IPS-20b (cell line): ENCODE results near the gene RPL22.

ENCODE experiments used
- H3K27ac ChIP-seq: one replicate; pipeline ENCODE4 v1.5.1; 2013; ENCODE audit warnings: low read length
- H3K27me3 ChIP-seq: 2 replicates; pipeline ENCODE4 v1.6.1; 2013; ENCODE audit warnings: mild to moderate bottlenecking, low read length, inconsistent platforms; ENCODE audit not compliant: insufficient read depth
- H3K36me3 ChIP-seq: 2 replicates; pipeline ENCODE4 v1.6.1; 2013; ENCODE audit warnings: low read depth, mild to moderate bottlenecking, inconsistent platforms, low read length, moderate library complexity; ENCODE audit not compliant: insufficient read depth
- H3K4me1 ChIP-seq: 2 replicates; pipeline ENCODE4 v1.6.1; 2013; ENCODE audit warnings: mild to moderate bottlenecking, control low read depth, inconsistent platforms, low read length, moderate library complexity; ENCODE audit not compliant: insufficient read depth
- H3K4me3 ChIP-seq: 2 replicates; pipeline ENCODE4 v1.5.1; 2013; ENCODE audit warnings: mild to moderate bottlenecking, low read length, inconsistent platforms
- H3K9ac ChIP-seq: 2 replicates; pipeline ENCODE4 v1.6.1; 2013; ENCODE audit warnings: low read depth, mild to moderate bottlenecking, inconsistent platforms, low read length, moderate library complexity
- H3K9me3 ChIP-seq: 2 replicates; pipeline ENCODE4 v1.6.1; 2013; ENCODE audit warnings: mild to moderate bottlenecking, low read depth, low read length, inconsistent platforms; ENCODE audit not compliant: insufficient read depth

RPL22 gene

DNA sequence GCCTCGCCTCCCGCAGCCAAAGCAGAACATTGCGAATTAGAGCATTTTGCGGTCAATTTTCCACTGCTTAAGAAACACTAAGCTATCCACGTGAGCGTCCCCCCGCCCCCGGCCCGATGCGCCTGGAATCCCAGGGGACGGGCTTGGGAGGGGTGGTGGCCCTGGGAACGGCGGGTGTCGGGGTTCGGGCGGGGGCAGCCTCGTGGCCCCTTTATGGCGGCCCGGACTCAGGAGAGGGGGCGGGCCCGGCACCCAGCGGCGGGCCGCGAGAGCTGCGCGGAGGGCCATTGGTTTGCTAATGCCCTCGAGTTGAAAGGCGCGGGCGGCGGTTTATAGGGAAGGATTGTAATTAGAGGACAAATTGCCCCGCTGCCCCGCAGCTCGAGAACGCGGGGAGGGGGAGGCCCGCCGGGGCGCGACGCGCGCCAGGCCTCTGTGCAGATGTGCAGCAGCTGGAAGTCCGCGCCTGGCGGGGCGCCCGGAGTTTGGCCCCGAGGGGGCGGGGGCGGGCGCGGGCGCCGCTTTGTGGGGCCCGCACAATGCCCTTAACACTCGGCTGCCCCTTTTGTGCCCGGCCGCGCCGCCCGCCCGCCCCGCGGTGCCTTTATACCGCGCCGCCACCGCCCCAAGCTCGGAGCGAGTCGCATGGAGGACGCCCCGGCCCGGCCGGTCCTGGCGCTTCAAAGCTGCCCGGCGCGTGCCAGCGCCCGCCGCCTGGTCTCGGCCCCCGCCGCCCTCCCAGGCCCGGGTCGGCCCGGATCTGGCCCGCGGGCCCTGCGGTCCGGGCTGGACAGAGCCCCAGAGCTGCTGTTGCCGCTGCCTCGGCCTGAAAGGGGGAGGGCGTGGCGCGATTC, 42.7 kb upstream of the RPL22 start:
- Histone ChIP-seq H3K27ac (no peak overlapping the region), H3K4me1 (peaks cover 44% of the 10 kb centered on the region)

DNA sequence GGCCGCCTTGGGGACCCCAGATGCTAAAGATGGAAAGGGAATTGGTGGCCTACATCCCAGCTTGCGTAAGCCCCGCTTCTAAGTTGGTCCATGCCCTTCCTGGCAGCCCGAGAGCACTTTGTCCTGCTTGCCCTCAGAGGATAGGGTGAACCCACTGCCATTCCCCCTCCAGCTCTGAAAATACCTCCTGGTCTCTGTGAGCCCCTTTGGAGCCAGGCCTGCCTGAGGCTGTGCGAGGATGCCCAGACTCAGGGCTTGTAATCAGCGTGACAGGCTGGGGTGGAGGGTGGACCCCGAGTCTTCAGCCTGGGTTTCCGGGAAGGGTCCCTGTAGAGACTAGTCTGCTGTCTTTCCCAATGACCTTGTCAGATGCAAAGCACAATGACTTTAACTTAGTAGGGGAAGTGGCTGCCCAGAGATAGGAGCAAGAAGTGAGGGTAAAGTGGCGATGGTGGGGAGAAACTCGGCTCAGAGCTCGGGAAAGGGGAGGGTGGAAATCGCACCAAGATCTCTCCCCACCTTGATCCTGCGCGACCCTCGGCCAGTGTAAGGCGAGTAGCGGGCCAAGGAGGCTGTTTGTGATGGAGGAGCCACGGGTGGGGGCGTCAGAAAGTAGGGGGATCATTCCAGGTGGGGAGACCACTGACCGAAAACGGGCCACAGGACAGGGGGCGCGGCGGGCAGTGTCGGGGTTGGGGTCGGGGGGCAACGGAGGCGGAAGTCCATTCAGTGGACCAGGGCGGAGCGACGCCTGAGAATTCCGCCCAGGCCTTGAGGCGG, 41.9 kb upstream of the RPL22 start:
- Histone ChIP-seq H3K27ac (peak overlapping the region; percentile 52), H3K4me3 (peak overlapping the region; percentile 43), H3K4me1 (peaks cover 41% of the 10 kb centered on the region), H3K9me3 (no peaks in the 10 kb centered on the region), H3K9ac (peak overlapping the region; percentile 88; the same call in 1 of the 2 replicates), H3K27me3 (peaks cover 40% of the 10 kb centered on the region), H3K36me3 (no peaks in the 10 kb centered on the region)

More for the DNA sequence above, 42.7 kb upstream of the RPL22 start:
- H3K36me3 ChIP-seq: no peaks in the 10 kb centered on the region
- H3K9me3 ChIP-seq: no peaks in the 10 kb centered on the region
- H3K9ac ChIP-seq: peak overlapping the region; percentile 88; the same call in 1 of the 2 replicates
- H3K4me3 ChIP-seq: peak overlapping the region; percentile 43; the same call in 1 of the 2 replicates
- peaks cover 47% of the 10 kb centered on the region for H3K27me3 ChIP-seq

DNA sequence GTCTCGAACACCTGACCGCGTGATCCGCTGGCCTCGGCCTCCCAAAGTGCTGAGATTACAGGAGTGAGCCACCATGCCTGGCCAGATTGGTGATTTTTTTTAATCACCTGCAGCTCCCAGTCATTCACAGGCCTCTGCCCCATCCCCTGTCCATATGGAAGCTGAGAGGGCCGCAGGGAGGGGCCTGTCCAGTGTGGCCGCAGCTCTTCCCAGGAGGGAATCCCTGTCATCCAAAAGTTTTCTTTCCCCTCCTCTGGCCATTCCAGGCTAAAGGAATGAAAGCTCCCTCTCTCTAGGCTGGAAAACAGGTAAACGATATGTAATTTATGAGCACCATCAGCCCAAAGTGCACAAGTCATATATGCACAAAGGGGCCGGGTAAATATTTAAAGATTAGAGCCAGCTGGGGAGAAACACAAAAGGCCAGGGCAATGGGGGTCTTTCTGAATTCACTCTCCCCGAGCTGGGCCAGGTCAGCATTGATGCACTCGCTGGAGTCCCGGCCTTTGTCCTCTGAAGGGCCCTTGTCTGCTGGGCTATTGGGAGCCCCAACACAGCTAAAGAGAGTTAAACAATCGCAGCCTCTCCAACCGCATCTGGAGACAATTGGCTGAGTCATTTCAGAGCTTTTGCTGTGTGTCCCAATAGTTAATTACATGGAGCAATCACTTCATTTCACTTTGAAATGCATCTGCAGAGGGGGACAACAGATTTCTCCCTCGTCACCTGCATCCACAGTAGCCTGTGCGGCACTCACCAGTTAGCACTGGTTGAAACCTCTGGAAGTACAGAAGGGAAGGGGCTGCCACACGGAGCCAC, 40.8 kb upstream of the RPL22 start:
- Histone ChIP-seq H3K4me1 (peaks cover 41% of the 10 kb centered on the region), H3K9ac (peak overlapping the region; percentile 88), H3K27ac (peak overlapping the region; percentile 99), H3K4me3 (peak overlapping the region; percentile 64; the same call in 1 of the 2 replicates), H3K27me3 (peaks cover 37% of the 10 kb centered on the region), H3K36me3 (no peaks in the 10 kb centered on the region), H3K9me3 (no peaks in the 10 kb centered on the region)

DNA sequence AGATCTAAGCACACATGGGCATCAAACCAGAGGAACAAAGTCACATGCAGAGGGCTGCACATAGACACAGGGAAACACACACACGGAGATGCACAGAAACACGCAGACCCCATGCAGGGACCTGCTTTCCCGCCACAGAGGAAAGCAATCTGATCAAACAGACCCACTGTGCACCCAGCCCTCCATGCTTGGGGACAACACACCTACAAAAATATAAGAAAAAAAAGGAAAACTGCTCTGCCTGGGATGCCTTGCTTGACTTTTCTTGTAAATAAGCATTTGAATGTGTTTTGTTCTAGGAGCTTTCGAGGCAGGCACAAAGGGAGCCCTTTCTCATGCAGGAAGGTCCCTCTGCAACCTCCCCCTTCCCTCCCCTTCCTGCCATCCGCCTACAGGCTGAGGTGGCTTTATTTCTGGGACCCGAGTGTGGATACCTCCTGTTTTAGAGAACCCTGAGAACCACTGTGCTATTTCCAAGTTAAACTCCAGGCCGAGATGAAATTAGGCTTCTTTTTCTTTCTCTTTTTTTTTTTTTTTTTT, 39.9 kb upstream of the RPL22 start:
- Histone ChIP-seq H3K36me3 (peaks cover 2% of the 10 kb centered on the region; the same call in 1 of the 2 replicates), H3K9me3 (no peaks in the 10 kb centered on the region), H3K9ac (peak overlapping the region; percentile 88), H3K4me1 (peaks cover 46% of the 10 kb centered on the region), H3K27me3 (peaks cover 32% of the 10 kb centered on the region), H3K27ac (peak overlapping the region; percentile 99), H3K4me3 (peak overlapping the region; percentile 64)

DNA sequence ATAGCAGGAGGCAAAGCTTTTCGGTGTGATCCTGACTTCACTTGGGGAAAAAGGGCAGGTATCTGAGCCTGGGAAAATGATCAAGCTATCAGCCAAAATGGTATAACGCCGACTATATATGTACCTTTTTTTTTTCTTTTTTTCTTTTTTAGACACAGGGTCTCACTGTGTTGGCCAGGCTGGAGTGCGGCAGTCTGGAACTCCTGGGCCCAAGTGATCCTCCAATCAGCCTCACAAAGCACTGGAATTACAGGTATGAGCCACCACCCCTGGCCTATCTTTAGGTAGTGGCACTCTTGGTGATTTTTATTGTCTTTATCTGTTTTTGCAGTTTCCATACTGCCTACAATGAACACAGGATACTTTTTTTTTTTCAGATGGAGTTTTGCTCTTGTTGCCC, 37.7 kb upstream of the RPL22 start:
- Histone ChIP-seq H3K27ac (no peak overlapping the region), H3K4me3 (no peak overlapping the region), H3K9ac (no peak overlapping the region), H3K9me3 (no peaks in the 10 kb centered on the region), H3K27me3 (peaks cover 15% of the 10 kb centered on the region), H3K36me3 (peaks cover 22% of the 10 kb centered on the region), H3K4me1 (peaks cover 36% of the 10 kb centered on the region)

DNA sequence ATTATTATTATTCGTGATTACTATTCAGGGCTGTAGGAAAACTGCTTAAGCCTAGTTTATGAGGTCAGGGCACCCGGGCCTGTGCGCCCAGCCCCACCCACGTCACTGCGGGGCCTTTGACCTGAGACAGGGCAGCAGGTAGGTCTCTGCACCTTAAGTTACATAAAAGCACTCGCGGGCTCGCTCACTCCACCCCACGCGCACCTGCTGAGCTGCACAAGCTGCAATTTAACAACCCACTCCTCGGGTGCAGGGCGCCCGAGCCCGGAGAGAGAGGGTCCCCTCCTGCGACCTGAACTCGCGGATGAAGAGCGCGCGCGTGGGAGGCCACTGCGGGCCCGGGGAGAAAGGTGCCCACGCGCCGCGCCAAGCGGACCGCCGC, 35.9 kb upstream of the RPL22 start:
- Histone ChIP-seq H3K9me3 (no peaks in the 10 kb centered on the region), H3K27ac (no peak overlapping the region), H3K9ac (peak overlapping the region; percentile 94), H3K27me3 (peaks cover 3% of the 10 kb centered on the region), H3K4me3 (peak overlapping the region; percentile 88), H3K36me3 (peaks cover 40% of the 10 kb centered on the region), H3K4me1 (peaks cover 24% of the 10 kb centered on the region; the same call in 1 of the 2 replicates)

DNA sequence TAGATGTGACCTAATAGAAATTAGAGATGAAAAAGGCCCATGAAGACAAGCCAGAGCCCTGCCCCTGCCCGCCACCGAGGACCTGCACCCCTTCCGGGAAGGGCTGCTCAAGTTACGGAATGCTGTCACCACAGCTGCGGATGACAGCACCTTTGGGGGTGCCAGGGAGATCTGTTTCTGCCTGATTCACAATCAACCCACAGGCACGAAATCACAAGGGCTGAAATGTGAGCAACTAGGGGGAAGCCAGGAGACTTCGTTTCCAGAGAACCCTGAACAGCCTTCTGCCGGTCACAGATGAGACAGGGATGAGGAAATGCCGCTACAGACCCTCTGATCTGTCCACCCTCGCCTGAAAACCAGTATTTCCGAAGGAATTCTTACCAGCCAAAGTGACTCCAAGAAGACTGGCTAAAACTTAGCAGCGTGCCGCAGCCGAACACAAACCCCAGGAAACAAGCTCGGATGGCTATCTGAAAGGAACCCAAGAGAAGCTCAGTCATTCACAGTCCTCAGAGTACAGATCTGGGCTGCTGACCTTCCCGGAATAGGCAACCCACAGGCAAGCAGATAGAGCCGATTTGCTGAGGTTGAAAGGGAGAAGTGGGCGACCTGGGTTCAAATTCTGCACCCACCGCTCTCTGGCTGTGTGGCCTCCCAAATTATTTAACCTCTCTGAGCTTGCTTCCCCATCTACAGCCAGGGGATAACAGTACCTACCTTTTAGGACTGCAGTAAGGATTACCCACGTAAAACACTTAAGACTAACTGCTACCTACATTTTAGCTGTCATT, 35.3 kb upstream of the RPL22 start:
- Histone ChIP-seq H3K4me3 (peak overlapping the region; percentile 88), H3K27ac (no peak overlapping the region), H3K36me3 (peaks cover 46% of the 10 kb centered on the region), H3K4me1 (peaks cover 18% of the 10 kb centered on the region; the same call in 1 of the 2 replicates), H3K27me3 (no peaks in the 10 kb centered on the region), H3K9me3 (no peaks in the 10 kb centered on the region), H3K9ac (peak overlapping the region; percentile 94)

DNA sequence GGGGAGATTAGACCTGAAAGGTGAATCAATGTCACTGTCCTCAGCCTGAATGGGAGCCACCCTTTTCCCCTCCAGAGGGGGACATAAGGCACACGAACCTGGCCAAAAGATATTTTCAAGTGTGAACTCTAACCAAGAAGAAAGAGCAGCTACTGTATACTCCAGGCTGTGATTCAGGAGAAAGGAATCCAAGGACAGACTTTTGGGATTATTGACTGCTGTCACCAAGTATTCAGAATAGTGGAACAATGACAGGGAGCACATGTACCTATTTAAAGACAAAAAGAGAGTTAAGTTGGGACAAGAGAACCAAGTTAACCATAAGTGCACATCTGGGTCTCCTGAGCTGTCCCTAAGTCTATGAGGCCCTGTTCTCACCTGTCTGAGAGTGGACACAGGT, 34.0 kb upstream of the RPL22 start:
- H3K27me3 ChIP-seq: no peaks in the 10 kb centered on the region
- no peak overlapping the region for H3K4me3 ChIP-seq
- H3K9ac ChIP-seq: peak overlapping the region; percentile 32; the same call in 1 of the 2 replicates
- peaks cover 10% of the 10 kb centered on the region; the same call in 1 of the 2 replicates for H3K4me1 ChIP-seq
- H3K27ac ChIP-seq: no peak overlapping the region
- H3K36me3 ChIP-seq: peaks cover 57% of the 10 kb centered on the region
- no peaks in the 10 kb centered on the region for H3K9me3 ChIP-seq

DNA sequence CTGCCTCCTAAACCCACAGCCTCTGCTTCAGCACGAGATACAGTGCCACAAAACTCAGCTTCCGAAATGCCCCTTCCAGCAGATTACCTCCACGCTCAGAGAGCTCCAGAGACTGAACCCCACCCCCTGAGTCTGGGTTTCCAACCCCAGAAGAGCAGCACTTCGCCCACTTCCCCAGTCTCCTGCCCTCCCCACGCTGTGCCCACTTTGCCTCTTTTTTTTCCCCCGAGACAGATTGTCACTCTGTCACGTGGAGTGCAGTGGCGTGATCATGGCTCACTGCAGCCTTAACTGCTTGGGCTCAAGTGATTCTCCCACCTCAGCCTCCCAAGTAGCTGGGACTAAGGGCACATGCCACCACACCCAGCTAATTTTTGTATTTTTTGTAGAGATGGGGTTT, 26.3 kb upstream of the RPL22 start:
- Histone ChIP-seq H3K9ac (no peak overlapping the region), H3K36me3 (peaks cover 94% of the 10 kb centered on the region), H3K9me3 (no peaks in the 10 kb centered on the region)

DNA sequence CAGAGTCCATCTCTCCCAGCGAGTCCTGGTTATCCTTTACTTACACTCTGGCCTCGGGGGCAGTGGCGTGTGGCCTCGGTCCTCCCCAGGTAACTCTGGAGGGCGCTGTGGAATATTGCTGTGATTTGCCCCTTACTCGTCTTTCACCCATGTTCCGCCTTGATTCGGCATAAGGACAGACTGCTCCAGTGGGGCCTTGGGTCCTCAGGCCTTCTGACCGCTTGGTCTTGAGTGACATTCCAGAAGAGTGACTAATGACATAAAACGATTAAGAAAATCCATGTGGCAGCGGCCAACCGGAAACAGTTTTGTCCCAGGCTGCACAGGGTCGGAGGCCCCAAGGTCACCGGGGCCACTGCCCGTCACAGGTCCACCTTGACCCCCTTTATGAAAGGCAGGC, 25.3 kb upstream of the RPL22 start:
- no peaks in the 10 kb centered on the region for H3K4me1 ChIP-seq
- H3K27ac ChIP-seq: no peak overlapping the region
- H3K27me3 ChIP-seq: no peaks in the 10 kb centered on the region
- H3K9ac ChIP-seq: no peak overlapping the region
- peaks cover 90% of the 10 kb centered on the region for H3K36me3 ChIP-seq
- no peaks in the 10 kb centered on the region for H3K9me3 ChIP-seq
- no peak overlapping the region for H3K4me3 ChIP-seq

More for the DNA sequence above, 26.3 kb upstream of the RPL22 start:
- Histone ChIP-seq H3K4me3 (no peak overlapping the region), H3K4me1 (no peaks in the 10 kb centered on the region), H3K27me3 (no peaks in the 10 kb centered on the region), H3K27ac (no peak overlapping the region)
